Cardiac fibroblast (primary cell): ENCODE data around the gene RIMS1.

Experiments
- DNase-seq, 2 donors: peaks; one replicate each; pipeline versions ENCODE4 v3.0.0 to v3.0.0-alpha.2; 2010; ENCODE audit warnings: low read depth in 2 of 2
- H3K4me3 ChIP-seq, 2 donors: replicated peaks in 1 of 2; 1 replicate in 1 of 2; 2 replicates in 1 of 2; pipeline ENCODE4 v1.5.1; 2011; ENCODE audit warnings: low read depth in 2 of 2, low read length in 2 of 2, mild to moderate bottlenecking in 2 of 2, moderate library complexity in 1 of 2
- TF ChIP-seq, protein P1 (sequence below): IDR thresholded peaks from one replicate; pipeline ENCODE4 v1.5.1; 2011; ENCODE audit warnings: low read depth, mild to moderate bottlenecking, low read length, inconsistent platforms

Gene RIMS1

DNA sequence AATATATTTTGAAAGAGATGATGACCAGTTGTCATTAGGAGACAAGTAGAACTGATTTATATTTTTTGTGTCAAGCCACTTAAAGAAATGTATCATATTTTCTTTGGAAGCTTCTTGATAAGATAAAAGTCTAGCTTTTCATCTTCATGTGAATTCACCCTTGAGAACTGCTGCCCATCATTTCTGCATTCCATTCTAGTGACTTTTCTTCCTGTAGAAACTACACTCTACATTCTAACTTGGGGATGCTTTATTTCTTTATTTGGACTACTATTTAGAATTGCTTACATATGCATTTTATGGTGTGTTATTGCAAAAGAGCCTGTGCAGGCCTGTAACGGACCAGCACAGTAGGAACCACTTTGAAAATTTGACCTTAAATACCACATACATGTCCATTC, 400.6 kb downstream of the RIMS1 start:
- TF ChIP-seq, protein P1, sequence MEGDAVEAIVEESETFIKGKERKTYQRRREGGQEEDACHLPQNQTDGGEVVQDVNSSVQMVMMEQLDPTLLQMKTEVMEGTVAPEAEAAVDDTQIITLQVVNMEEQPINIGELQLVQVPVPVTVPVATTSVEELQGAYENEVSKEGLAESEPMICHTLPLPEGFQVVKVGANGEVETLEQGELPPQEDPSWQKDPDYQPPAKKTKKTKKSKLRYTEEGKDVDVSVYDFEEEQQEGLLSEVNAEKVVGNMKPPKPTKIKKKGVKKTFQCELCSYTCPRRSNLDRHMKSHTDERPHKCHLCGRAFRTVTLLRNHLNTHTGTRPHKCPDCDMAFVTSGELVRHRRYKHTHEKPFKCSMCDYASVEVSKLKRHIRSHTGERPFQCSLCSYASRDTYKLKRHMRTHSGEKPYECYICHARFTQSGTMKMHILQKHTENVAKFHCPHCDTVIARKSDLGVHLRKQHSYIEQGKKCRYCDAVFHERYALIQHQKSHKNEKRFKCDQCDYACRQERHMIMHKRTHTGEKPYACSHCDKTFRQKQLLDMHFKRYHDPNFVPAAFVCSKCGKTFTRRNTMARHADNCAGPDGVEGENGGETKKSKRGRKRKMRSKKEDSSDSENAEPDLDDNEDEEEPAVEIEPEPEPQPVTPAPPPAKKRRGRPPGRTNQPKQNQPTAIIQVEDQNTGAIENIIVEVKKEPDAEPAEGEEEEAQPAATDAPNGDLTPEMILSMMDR, result no peak
- H3K4me3 ChIP-seq, result no peak overlapping the region
- DNase-seq, result peak; percentile 56 to 68

DNA sequence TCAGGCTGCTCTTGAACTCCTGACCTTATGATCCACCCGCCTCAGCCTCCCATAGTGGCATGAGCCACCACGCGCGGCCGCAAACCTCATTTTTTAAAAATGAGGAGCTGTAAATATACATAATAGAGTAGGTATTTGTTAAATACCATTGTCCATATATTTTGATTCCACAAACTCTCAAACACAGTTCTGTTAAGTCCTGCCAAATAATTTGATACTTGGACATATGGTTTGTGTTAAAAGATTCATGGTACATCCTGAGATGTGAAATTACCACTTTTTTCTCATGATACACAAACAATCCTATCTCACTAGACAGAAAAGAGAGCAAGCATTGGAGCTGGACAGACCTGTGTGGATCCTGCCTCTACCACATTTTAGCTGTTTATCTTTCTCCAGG, 401.5 kb downstream of the RIMS1 start:
- no peak for DNase-seq
- no peak overlapping the region for H3K4me3 ChIP-seq
- TF ChIP-seq, protein P1, result no peak

DNA sequence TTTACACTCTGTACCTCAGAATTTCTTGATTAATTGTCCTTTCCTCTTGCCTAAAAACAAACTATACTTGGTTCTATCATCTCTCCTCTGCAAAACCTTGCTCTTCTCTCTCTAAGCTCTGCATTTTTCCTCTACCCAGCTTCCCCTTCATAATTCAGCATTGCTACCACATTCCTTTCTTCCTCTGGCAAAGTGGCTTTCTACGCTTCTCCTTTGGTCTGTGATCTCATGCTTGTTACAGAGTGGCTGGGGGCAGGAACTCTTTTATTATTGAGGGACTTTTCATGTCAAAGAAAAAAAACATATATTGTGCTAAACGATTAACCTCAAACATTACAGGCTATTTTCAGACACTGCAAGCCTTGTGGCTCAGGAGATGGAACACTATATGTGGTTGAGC, 402.2 kb downstream of the RIMS1 start:
- no peak overlapping the region for H3K4me3 ChIP-seq
- TF ChIP-seq, protein P1, result no peak
- DNase-seq, result no peak

DNA sequence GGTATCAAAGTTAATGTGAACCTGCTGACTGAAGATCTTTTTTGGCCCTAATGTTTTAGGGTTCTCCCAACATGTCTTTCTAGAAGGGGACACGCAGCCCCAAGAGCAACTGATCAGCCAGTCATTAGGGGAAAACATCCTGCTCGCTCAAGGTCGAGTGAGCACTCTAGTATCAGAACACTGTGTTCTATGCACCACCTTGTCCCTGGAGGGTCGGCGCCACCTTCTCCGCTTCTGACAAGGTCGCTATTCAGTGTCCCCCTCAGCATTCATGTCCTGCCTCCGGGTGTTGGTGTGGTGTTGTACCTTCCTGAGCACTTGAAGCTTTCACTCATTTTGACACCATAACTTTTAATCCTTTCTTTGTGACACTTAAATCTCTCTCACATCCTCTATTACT, 404.3 kb downstream of the RIMS1 start:
- TF ChIP-seq, protein P1, result no peak
- no peak overlapping the region for H3K4me3 ChIP-seq

DNA sequence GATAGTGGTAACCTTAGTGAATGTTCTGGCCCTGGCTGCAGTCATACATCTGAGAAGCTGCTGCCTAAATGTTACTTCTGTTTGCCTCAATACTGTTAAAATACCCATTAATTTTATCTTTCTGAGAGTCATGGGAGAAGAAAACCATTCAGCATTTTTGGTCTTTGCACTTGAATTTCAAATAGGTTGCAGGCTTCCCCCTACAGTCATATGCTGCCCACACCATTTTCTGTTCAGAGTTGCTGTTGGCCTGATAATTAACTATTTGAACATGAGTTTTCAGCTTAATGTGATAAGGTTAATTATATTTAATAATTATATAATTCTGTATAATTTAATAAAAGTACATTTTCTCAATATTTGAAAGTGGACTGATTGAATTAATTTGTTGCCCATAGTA, 410.0 kb downstream of the RIMS1 start:
- no peak overlapping the region for H3K4me3 ChIP-seq
- no peak for DNase-seq
- TF ChIP-seq, protein P1, result no peak

More for the DNA sequence above, 404.3 kb downstream of the RIMS1 start:
- no peak for DNase-seq

DNA sequence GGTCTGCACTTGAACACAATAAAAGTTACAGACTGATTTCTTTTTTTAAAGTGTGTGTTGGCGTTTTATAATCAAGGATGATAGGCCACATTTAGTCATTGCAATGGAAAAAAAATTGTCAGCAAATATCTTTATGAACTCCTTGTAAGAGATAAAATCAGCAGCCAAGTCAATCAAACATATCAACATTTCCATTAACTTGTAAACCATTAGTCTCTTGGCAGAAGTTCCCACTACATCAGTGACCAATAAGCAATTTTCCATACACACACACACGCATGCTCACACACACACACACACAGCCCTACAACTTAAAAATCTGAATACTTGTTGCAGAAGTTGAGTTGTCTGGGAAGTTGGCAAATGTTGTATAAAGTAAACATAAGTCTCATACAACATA, 419.6 kb downstream of the RIMS1 start:
- no peak overlapping the region for H3K4me3 ChIP-seq
- TF ChIP-seq, protein P1, result no peak
- no peak for DNase-seq

DNA sequence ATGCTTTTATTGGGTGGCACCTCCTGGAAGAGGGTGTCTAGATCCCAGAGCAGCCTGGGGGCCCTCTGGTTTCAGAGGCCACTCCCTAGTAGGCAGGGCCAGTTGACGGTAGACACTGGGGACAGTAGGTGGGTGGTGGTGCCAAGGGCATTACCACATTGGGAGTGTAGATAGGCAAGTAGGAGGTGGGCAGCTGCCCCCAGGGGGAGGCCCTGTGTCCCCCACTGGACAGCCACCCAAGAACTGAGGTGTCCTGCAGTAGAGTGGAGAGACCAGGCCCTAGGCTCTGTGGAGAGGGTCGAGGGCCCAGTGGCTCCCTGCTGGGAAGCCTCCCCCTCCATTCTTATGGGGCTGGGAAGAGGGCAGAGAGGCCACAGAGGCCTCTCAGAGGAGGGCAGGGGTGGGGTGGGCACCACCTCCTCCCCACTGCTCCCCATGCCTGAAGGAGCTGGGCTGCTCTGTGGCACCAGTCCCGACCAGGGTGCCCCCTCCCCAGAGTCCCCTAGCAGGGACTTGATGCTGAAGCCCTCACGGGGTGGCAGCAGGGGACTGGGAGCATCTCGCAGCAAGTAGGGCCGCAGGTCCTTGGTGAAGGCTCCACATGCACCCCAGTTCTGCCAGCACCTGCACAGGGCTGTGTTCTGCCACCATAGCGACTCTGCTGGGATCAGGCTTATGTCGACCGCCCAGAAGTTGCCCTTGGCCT, 430.5 kb downstream of the RIMS1 start:
- H3K4me3 ChIP-seq, result no peak overlapping the region
- no peak for DNase-seq
- TF ChIP-seq, protein P1, result no peak
